ENCODE data around the gene CLK4.

The CLK4 gene

GRCh38 chr5:178626484-178627258 lies at the start of gene CLK4:
CLK4 (minus strand) TSS chr5:178627050; CDS start chr5:178623416, 3,634 bp downstream.
- peak; percentile 91 for DNase-seq

DNA sequence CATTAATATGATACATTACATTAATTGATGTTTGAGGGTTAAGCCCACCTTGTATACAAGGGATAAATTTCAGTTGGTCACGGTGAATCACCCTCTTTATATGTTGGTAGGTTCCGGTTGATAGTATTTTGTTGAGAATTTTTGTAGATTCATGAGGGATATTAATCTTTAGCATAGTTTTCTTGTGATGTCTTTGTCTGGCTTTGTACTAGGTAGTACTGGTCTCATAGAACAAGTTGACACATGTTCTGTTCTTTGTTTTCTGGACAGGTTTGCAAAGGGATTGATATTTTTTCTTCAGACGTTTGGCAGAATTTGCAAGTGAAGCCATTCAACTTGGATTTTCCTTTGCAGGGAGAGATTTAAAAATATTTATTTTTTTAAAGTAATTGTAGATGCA lies 49.1 kb upstream of the CLK4 start:
- DNase-seq: no peak

DNA sequence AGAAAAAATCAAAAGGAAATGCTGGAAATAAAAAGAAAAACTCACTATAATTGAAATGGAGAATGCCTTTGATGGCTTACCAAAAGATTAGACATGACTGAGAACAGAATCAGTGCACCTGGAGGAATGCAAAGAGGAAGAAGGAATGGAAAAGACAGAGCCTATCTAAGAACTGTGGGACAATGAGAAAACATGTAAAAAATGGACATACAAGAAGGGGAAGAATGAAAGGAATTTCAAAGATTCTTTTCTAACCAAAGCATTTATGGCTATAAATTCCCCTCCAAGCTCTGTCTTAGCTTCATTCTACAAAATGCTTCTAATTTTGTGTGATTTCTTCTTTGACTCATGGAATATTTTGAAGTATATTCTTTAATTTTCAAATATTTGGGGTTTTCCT lies 47.5 kb upstream of the CLK4 start:
- DNase-seq: peak; percentile 45

GRCh38 chr5:178673801-178674295 lies 47.0 kb upstream of the CLK4 start:
- peak; percentile 12 for DNase-seq

DNA sequence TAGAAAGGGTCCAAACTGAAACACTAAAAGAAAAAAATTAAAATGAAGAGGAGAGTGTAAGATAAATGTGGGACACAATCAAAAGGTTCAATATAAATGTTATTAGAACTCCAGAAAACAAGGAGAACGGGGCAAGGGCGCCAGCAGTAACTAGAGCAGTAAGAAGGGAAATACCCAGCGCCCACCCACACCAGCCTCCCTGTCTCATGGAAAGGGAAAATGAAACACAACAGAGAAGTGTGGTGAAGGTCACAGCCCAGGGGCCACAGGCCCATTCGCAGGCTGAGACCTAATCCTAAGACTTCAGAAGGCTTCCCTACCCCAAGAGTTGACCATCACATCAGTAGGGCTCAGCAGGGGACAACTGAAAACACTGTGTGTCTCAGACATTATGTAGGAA lies 45.8 kb upstream of the CLK4 start:
- no peak for DNase-seq

- DNase-seq: no peak
Observed at GRCh38 chr5:178671602-178672144, 44.8 kb upstream of the CLK4 start.

DNA sequence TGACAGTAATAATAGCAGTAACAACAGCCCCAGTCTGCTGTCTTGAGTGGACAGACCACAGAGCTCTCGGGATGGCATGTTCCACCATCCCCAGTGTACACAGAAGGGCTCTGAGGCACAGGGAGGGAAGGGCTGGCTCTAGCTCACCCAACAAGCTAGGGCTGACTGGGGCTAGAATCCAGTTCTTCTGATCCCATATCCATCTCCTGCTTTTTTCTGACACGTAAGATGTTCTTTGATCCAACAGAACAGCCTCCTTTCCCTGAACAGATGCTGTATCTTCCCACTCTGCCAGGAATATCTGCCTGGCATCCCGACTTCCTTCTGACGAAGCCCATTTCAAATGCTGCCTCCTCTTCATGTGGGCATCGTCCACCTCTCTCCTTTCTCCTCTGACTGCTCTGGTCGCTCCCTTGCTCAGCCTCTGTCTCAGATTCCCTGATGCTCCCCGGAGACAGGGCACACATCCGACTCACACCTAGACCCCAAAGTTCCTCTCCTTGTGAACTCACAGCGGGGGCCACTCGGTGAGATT lies 43.6 kb upstream of the CLK4 start:
- no peak for DNase-seq

DNA sequence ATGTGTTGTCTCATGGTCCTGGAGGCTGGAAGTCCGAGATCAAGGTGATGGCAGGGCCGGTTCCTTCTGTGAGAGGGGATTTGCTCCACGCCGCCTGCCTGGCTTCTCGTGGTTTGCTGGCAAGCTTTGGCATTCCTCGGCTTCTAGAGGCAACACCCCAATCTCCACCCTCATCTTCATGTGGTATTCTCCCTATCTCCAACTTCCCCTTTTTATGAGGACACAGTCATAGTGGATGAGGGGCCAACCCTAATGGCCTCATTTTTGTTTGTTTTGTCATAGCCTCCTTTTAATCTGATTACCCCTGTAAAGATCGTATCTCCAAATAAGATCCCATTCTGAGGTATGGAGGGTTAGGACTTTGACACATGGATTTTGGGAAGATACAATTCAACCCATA lies 41.7 kb upstream of the CLK4 start:
- DNase-seq: no peak

- no peak for DNase-seq
Observed at GRCh38 chr5:178667688-178668087, 40.8 kb upstream of the CLK4 start.

DNA sequence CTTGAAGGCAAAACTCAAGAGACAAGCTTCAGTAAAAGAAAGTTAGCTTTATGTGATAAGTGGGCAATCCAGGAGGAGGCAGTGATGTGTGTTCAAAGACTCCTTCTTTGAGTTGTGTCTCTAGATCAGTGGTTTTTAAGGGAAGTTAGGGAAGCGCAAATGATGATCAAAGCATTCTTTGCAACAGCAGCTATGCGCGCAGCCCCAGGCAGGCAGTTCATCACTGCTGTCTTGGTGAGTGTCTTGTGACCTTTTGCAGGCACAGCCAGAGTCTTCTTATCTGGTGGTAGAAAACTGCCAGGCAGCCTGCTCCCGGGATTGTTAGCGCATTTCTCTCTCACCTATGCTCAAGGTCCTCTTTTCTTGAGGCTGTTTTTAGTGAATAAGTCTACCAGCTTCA lies 40.3 kb upstream of the CLK4 start:
- peak; percentile 18 for DNase-seq

DNA sequence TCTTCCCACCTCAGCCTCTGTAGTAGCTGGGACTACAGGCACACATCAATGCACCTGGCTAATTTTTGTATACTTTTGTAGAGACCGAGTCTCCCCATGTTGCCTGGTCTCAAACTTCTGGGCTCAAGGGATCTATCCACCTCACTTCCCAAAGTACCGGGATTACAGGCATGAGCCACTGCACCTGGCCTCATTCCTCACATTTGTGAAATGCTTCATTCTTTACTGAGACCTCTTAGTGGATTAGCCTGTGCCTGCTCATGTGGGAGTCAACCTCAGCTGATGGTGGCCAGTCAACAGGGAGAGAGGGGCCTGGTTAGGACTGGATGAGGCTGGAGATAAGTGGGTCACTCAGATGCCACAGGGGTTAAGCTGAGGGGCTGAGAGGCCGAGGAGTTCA lies 37.3 kb upstream of the CLK4 start:
- DNase-seq: no peak

GRCh38 chr5:178662541-178662860 lies 35.7 kb upstream of the CLK4 start:
- no peak for DNase-seq

DNA sequence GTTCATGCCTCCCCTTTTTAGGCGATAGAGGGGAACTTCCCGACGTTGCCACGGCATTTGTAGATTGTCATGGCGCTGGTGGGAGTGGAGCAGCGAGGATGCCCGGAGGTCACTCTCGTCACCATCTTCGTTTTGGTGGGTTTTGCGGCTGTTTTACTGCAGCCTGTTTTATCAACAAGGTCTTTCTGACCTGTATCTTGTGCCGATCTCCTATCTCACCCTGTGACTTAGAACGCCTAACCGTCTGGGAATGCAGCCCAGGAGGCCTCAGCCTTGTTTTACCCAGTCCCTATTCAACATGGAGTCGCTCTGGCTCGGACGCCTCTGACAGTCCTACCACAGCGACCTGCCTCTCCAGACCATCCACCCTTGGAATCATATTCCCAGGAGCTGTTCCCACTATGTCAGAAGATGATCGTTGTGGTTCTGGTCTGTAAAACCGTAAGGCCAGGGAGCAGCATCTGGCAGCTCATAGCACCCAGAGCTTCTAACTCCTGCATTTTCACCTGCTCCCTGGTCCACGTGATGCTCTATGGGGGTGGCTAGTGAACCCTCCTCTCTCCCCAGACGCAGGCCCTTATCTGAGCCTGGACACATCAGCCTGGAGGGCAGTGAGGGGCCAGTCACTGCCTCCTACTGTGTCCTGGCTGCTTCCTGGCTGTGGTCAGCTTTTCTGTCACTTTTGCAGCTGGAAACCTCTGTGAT lies 35.1 kb upstream of the CLK4 start:
- DNase-seq: no peak

DNA sequence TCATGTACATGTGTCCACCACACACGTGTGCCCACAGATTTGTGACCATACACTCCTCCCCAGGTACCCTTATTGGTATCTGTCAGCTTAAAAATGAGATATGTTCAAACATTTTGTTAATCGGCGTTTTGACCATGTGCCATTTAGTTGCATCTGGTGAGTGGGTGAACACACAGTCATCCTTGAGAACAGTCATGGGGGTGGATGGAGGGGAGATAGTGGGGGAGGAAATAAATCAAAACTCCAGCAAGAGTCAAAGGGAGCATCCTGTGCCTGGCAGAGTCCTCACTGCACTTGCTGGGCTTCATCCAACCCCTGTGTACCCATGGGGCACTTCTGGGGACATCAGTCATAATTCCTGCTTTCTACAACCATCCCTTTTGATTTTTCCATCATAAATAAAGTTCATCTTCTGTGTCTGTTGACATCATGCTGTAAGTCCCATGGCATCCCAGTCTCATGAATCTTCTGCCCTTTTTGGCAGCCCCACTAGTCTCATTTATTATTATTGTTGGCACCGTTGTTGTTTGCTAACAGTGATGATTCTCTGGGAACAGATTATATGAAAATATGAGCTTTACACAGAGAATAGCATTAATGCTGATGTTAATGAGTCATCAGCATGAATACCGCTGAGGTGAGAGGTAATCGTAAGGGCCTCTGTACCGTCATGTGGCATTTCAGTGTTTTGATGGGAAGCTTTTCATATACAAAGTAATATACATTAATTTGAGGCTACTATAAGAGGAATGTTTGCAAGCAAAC lies 24.4 kb upstream of the CLK4 start:
- DNase-seq: peak; percentile 87

- no peak for DNase-seq
Observed at GRCh38 chr5:178650214-178650613, 23.4 kb upstream of the CLK4 start.

GRCh38 chr5:178649580-178649979 lies 22.7 kb upstream of the CLK4 start:
- DNase-seq: no peak

- DNase-seq: peak; percentile 69
Observed at GRCh38 chr5:178644826-178645545, 18.1 kb upstream of the CLK4 start.

DNA sequence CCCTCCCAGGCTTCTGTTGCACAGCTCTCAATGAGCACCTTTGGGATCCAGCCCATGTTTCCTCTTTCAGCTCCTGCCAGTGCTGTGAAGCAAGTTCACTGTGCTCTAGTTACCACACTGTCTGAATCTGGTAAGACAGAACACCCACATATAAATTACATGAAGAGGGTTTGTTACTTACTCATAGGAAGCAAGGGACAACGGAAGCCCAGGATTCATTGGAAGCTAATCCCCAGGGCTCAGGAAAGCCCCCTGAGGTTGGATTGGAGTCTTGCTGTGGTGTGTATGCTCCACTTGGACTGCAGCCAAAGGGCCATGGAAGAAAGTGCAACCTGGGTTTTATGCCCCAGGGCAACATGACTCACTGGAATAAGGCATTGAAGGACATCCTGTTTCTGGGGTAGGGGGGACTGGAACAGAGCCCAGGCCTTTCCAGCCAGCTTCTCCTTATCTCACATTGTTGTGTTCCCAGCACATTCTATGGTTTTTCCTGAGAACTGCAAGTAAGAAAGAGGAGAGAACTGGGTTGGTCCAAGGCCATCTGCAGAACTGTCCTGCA lies 15.6 kb upstream of the CLK4 start:
- DNase-seq: peak; percentile 100

DNA sequence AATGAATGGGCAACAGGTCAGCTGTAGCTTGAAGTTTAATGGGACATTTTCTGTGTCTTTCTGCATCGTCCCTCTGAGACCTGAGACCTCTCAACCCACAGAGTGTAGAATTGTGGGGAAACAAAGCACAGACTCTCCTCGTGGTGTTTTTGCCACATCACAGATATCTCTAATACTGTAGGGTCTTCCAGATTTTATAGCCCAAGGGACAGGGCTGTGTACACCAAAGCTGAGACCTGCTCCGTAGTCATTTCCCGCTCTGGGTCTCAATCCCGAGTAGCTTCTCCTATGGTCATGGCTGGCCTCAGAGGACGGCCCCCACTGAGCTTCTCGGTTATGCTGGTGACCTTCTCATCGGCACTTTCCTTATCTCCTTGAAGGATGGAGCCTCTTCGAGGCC lies 14.9 kb upstream of the CLK4 start:
- DNase-seq: no peak

- DNase-seq: peak; percentile 35
Observed at GRCh38 chr5:178640331-178641045, 13.6 kb upstream of the CLK4 start.

DNA sequence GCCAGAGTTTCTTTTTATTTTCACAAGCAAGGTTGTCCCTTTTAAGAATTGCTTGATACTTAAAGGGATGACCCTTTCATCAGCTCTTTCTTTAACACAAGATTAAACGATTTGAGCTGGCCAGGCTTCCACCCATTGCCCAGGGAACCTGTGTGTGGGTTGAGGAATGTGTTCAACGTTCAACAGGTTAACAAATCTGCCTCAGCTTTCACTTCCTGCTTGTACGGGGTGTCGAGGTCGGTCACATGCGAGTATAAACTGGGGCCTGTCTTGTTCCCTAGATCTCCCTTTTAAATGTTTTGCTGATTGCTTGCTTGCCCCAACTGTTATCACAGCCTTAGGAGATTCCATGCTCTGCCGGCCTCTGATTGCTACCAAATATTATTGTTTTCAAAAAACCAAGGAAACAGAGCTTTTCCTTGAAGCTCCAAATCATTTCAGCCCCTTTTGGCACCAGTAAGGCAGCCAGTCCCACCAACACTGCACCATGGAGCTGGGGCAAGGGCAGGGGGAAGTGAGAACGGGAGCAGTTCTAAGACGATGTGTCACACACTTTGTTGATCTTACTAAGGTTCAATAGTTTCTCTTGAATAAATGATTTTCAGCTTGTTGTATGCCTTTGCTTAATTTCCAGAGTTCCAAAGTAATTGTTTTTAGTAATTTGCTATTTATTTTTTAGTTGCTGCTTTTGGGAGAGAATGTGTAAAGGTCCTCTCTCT lies 10.7 kb upstream of the CLK4 start:
- DNase-seq: no peak
